Kasumi-1 (cell line): ENCODE measurements around the gene RAB7B.

ENCODE experiments used
- DNase-seq, 2 experiments: peaks; one replicate each; lab custom pipeline; 2025; lab: John Stamatoyannopoulos, UW

Gene RAB7B

GRCh38 chr1:205927247-205927646 lies 75.9 kb downstream of the RAB7B start:
- DNase-seq = no peak
